GM10266 (cell line): ENCODE data around the gene HSD11B1.

Experiments
- DNase-seq: peaks from one replicate; pipeline ENCODE4 v3.0.0; 2012; ENCODE audit errors: extremely low spot score
- CTCF ChIP-seq: IDR thresholded peaks from 2 replicates; pipeline ENCODE4 v1.5.1; 2012; ENCODE audit warnings: mild to moderate bottlenecking, low read depth; ENCODE audit not compliant: control insufficient read depth, insufficient read depth; ENCODE audit errors: missing control alignments

HSD11B1 gene

GRCh38 chr1:209736490-209737117, 32.0 kb downstream of the HSD11B1 start:
- TF ChIP-seq CTCF, result no peak
- DNase-seq, result no peak

- no peak for DNase-seq
- no peak for TF ChIP-seq CTCF
Measured at GRCh38 chr1:209737118-209737505, 32.5 kb downstream of the HSD11B1 start.

GRCh38 chr1:209738270-209738669, 33.6 kb downstream of the HSD11B1 start:
- no peak for TF ChIP-seq CTCF
- DNase-seq, result no peak

- TF ChIP-seq CTCF, result no peak
- no peak for DNase-seq
Measured at GRCh38 chr1:209741193-209741592, 36.5 kb downstream of the HSD11B1 start.

GRCh38 chr1:209741889-209742288, 37.2 kb downstream of the HSD11B1 start:
- DNase-seq, result no peak
- no peak for TF ChIP-seq CTCF

GRCh38 chr1:209742409-209743144, 37.9 kb downstream of the HSD11B1 start:
- TF ChIP-seq CTCF, result no peak
- no peak for DNase-seq

- no peak for DNase-seq
Measured at GRCh38 chr1:209743145-209743482, 38.5 kb downstream of the HSD11B1 start.

More at GRCh38 chr1:209743145-209743482, 38.5 kb downstream of the HSD11B1 start:
- no peak for TF ChIP-seq CTCF
